Small intestine (tissue), 7 donors: ENCODE data around the gene MMADHC. TPM values are rescaled to one million over a fixed set of nuclear protein-coding genes. Genes with fewer than 3 reads are reported as not detected.

Source experiments
- DNase-seq, 2 donors: peaks; one replicate each; pipeline versions ENCODE4 v3.0.0 to v3.0.0-alpha.2; 2013
- FAIRE-seq: peaks from 2 replicates; lab custom pipeline; 2012; peaks lifted over from hg19 to GRCh38; lab: Jason Lieb, UNC
- H3K27ac ChIP-seq, 3 donors: one replicate each; pipeline ENCODE4 v1.5.1; 2013; ENCODE audit warnings: low read length in 2 of 3, mild to moderate bottlenecking in 2 of 3, control low read depth in 1 of 3, inconsistent platforms in 1 of 3, low read depth in 1 of 3, moderate library complexity in 1 of 3
- H3K27me3 ChIP-seq, 3 donors: one replicate each; pipeline ENCODE4 v1.6.1; 2013; ENCODE audit warnings: low read length in 3 of 3, inconsistent platforms in 1 of 3; ENCODE audit not compliant: control insufficient read depth in 3 of 3, insufficient read depth in 3 of 3
- H3K36me3 ChIP-seq, 3 donors: one replicate each; pipeline ENCODE4 v1.6.1; 2013; ENCODE audit warnings: low read length in 3 of 3, inconsistent platforms in 1 of 3, low read depth in 1 of 3, mild to moderate bottlenecking in 1 of 3, moderate library complexity in 1 of 3; ENCODE audit not compliant: control insufficient read depth in 3 of 3, insufficient read depth in 2 of 3
- H3K4me1 ChIP-seq, 3 donors: one replicate each; pipeline ENCODE4 v1.6.1; 2013; ENCODE audit warnings: low read length in 2 of 3, inconsistent platforms in 1 of 3, low read depth in 1 of 3, mild to moderate bottlenecking in 1 of 3, moderate library complexity in 1 of 3; ENCODE audit not compliant: control insufficient read depth in 3 of 3, insufficient read depth in 2 of 3
- H3K4me3 ChIP-seq, 3 donors: one replicate each; pipeline ENCODE4 v1.5.1; 2013; ENCODE audit warnings: low read length in 3 of 3, control low read depth in 1 of 3, inconsistent platforms in 1 of 3, low read depth in 1 of 3, mild to moderate bottlenecking in 1 of 3, moderate library complexity in 1 of 3
- H3K9me3 ChIP-seq, 2 donors: one replicate each; pipeline ENCODE4 v1.6.1; 2013; ENCODE audit warnings: low read depth in 1 of 2, low read length in 1 of 2; ENCODE audit not compliant: control insufficient read depth in 2 of 2, insufficient read depth in 1 of 2
- WGBS, 3 donors: extraction: QIAGEN DNeasy Blood & Tissue Kit; methylation state at CpG; one replicate each; pipeline ENCODE4 v1.1.7; 2013; 5-methylcytosine and 5-hydroxymethylcytosine counted together
- polyA plus RNA-seq, 4 donors: library from polyadenylated mRNA; stranded (reverse) in 3 of 4; unstranded in 1 of 4; fragments of 200-250 nt in 3 of 4; fragments of 120-200 nt in 1 of 4; gene quantifications; one replicate each; pipeline versions ENCODE4 v1.2.1 to v1.2.3, GENCODE V29; 2013
- donor health status: healthy with polysubstance abuse.
- donor health status: control.
- donor health status: control.
- donor health status: Bipolar disorder and iron deficiency.
- donor health status: healthy.

MMADHC gene
- polyA plus RNA-seq, 4 donors: 78.5 to 102 (median 97.9) TPM

DNA sequence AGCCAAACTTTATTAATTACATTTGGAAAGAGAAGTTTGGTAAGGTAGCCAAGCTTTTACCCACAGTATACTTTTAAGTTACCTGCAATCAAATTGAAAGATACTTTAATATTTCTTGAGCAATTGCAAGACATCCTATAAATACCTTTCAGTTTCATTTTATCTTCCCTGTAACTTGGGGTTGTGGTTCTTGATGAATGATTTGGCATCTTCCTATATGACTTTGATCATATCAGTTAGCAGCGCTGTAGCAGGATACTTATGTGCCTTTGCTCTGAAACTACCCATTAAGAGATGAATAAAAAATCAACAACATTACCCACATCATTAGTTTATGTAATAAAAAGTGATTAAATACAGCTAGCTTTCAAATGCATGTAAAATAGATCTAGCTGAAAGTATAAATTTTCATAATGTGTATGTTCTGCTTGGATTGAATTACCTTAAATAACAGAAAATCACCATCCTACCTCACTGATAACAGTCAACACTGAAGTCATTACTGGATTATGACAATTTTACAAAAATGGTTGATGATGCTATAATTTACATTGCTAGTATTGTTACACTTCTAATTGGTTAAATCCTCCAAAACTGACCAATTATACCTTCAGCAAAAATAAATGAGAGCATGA, 50.4 kb downstream of the MMADHC start:
- FAIRE-seq (no peak), DNase-seq (no peak)
- Histone ChIP-seq H3K4me1 (no peaks in the 10 kb centered on the region), H3K9me3 (peaks cover 0 to 3% of the 10 kb centered on the region in 2 donors), H3K4me3 (no peak overlapping the region), H3K27ac (no peak overlapping the region), H3K36me3 (no peaks in the 10 kb centered on the region), H3K27me3 (no peaks in the 10 kb centered on the region)
- 0 to 41% (median 0%) methylated on average over 1 of the region's 1 CpG for WGBS, 3 donors

DNA sequence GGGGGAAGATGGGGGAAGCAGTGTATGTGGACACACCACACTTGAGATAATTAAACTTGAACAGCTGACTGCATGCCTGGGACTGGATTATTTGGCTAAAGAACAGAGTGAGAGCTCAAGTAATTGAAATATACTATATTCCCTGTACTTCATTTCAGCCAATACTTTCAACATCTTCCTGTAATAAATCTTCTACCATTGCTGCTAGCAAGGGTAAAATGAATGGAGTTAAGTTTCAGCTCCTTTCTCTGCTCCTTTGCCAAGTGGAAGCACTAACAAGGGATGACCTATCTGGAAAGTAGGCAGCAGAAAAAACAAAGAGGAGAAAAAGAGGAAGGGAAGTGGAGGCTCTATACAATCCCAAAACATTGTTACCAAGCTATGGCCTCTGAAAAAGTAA, 50.9 kb downstream of the MMADHC start:
- peaks cover 0 to 3% of the 10 kb centered on the region in 2 donors for H3K9me3 ChIP-seq
- no peak for FAIRE-seq

DNA sequence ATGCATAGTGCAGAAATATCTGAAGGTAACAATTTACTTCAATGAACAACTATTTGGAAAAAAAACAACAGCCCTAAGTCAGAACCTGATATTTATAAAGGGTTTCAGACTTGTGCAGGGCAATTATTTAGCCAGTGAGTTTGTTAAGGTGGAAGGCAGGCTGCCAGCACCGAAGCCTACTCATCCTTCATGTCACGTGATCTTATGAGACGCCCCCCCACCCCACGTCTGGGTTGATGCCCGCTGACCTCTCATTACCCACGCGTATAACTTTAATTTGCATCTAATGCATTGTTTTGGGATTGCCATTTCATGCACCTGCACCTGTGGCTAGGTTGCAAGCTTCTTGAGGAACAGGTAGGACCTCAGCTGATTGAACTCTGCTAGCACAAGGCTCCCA, 52.9 kb downstream of the MMADHC start:
- FAIRE-seq (no peak), DNase-seq (no peak)
- H3K27ac ChIP-seq: no peak overlapping the region
- no peaks in the 10 kb centered on the region for H3K27me3 ChIP-seq
- H3K4me3 ChIP-seq: no peak overlapping the region
- 88 to 91% (median 90%) methylated on average over 7 of the region's 7 CpGs for WGBS, 3 donors
- H3K9me3 ChIP-seq: no peaks in the 10 kb centered on the region
- H3K36me3 ChIP-seq: no peaks in the 10 kb centered on the region
- H3K4me1 ChIP-seq: no peaks in the 10 kb centered on the region

More for the DNA sequence above, 50.9 kb downstream of the MMADHC start:
- H3K36me3 ChIP-seq: no peaks in the 10 kb centered on the region
- H3K27ac ChIP-seq: no peak overlapping the region
- H3K4me1 ChIP-seq: no peaks in the 10 kb centered on the region
- DNase-seq: no peak
- no peaks in the 10 kb centered on the region for H3K27me3 ChIP-seq
- no peak overlapping the region for H3K4me3 ChIP-seq

DNA sequence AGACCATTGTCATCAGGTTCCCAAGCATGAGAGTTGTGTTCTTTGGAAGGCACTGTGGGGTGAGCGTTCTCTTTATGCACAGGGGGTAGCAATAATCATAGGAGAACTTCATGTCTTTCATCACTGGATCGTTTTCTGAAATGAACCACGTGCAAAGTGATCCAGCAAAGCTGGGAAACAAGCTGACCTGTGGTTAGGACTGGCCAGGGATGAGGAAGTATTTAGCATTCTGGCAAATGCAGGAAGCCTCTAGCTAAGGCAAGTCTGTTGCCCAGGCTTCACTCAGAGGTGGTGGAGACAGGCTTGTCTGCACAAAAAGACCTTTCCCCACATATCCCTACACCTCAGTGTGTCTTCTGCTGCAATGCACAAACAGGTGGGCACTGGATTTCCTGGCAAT, 58.6 kb downstream of the MMADHC start:
- 53 to 57% (median 57%) methylated on average over 3 of the region's 3 CpGs for WGBS, 3 donors
- H3K27ac ChIP-seq: no peak overlapping the region
- no peaks in the 10 kb centered on the region for H3K9me3 ChIP-seq
- H3K4me1 ChIP-seq: no peaks in the 10 kb centered on the region
- no peak overlapping the region for H3K4me3 ChIP-seq
- peaks cover 0 to 2% (median 0%) of the 10 kb centered on the region in 3 donors for H3K27me3 ChIP-seq
- FAIRE-seq (no peak), DNase-seq (no peak)
- no peaks in the 10 kb centered on the region for H3K36me3 ChIP-seq

DNA sequence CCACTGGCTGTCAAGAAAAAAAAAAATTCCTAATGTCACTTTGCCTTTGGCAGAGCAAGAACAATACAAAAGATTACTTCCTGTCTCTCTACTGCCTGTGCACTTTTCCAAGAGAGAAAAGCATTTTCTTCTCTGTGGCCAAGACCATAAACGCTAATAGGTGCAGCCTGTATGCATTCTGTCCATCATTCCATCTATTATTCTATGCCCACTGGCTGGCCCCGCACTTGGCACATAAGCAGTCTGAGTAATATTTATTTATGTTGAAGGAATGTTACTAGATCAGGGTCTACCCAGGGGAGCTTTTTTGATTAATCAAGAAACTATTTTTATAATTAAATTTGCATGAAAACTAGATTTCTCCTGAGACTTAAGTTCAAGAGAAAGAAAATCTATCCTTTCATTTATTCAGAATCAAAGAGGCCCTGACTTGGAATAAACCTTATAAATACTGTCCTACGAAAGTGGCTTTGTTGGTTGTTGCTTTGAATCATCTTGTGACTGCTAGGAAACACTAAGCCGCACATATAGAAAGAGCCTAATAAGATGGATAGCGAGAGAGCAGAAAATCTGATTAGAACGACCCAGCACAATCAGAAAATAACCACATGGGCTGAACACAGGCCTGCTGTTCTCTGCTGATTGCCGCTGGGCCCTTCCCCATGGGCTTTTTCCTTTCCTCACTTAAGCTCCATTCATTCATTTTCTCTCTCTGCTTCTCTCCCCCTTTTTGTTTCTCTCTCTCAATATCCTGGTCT, 59.4 kb downstream of the MMADHC start:
- H3K36me3 ChIP-seq: no peaks in the 10 kb centered on the region
- H3K4me3 ChIP-seq: no peak overlapping the region
- 82 to 88% (median 87%) methylated on average over 7 of the region's 7 CpGs for WGBS, 3 donors
- FAIRE-seq (no peak), DNase-seq (no peak)
- H3K4me1 ChIP-seq: no peaks in the 10 kb centered on the region
- H3K27me3 ChIP-seq: peaks cover 0 to 2% (median 0%) of the 10 kb centered on the region in 3 donors
- H3K27ac ChIP-seq: no peak overlapping the region
- H3K9me3 ChIP-seq: no peaks in the 10 kb centered on the region

DNA sequence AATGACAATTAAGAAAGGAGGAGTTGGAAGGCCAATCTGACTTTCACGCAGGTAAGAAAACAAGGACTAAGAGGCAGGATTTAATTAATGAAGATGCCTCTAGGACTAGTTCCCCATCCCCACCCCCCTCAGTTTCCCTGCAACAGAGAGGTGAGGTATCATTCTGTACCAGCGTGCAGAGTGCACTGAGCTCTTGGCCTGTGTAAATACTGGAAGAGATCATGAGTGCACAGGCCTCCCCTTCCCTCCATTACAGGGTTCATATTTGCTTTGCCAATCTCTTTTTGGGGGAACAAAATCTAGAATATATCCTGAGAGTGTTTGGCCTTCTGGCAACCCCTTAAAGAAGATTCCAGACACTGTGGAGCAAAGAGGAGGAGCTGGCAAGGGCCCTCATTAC, 60.9 kb downstream of the MMADHC start:
- Histone ChIP-seq H3K4me3 (no peak overlapping the region), H3K4me1 (no peaks in the 10 kb centered on the region), H3K27me3 (peaks cover 0 to 2% (median 0%) of the 10 kb centered on the region in 3 donors), H3K9me3 (no peaks in the 10 kb centered on the region), H3K36me3 (no peaks in the 10 kb centered on the region), H3K27ac (no peak overlapping the region)
- no peak for FAIRE-seq
- 78 to 96% (median 88%) methylated on average over 2 of the region's 2 CpGs for whole genome bisulfite sequencing, 3 donors
- DNase-seq: no peak

DNA sequence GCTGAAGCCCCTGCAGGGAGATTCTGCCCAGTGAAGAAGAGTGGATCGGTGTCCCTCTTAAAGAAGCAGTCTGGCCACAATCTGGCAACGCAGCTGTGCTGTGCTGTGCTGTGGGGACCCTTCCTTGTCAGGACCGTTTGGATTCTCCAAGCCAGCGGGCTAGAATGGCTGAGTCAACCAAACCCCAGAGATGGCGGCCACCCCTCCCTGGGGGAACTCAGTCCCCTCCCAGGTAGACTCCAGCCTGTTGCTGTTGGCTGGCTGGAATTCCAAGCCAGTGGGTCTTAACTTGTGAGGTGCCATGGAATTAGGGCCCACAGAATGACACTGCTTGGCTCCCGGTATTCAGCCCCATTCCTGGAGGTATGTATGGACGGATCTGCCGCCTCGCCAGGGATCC, 62.3 kb downstream of the MMADHC start:
- Histone ChIP-seq H3K27me3 (peaks cover 0 to 2% (median 0%) of the 10 kb centered on the region in 3 donors), H3K4me1 (no peaks in the 10 kb centered on the region), H3K36me3 (no peaks in the 10 kb centered on the region), H3K27ac (no peak overlapping the region), H3K9me3 (no peaks in the 10 kb centered on the region), H3K4me3 (no peak overlapping the region)
- DNase-seq: no peak
- FAIRE-seq: no peak
- 89 to 95% (median 91%) methylated on average over 9 of the region's 9 CpGs for WGBS, 3 donors
